K562 (cell line): ENCODE data around the gene FCHSD1. TPM values are rescaled to one million over a fixed set of nuclear protein-coding genes. Genes with fewer than 3 reads are reported as not detected.
A peak's percentile ranks its signal among the peaks of the same experiment; 100 is the strongest.

Experiments
- ARID2 ChIP-seq: fragments of 450-650 bp; IDR thresholded peaks from 2 replicates; pipeline ENCODE4 v1.6.1; 2017; ENCODE audit warnings: antibody characterized with exemption, mild to moderate bottlenecking
- BRF1 ChIP-seq: IDR thresholded peaks from 3 replicates; pipeline ENCODE4 v1.6.1; 2011; ENCODE audit warnings: borderline replicate concordance, mild to moderate bottlenecking; ENCODE audit not compliant: insufficient read length; ENCODE audit errors: extremely low read depth
- CHCHD3 ChIP-seq: fragments of 250-450 bp; sonication (Bioruptor Pico); IDR thresholded peaks from 2 replicates; pipeline ENCODE4 v2.1.2; 2022; ENCODE audit warnings: mild to moderate bottlenecking
- CHD1 ChIP-seq: fragments of 200-600 bp; sonication (generic); IDR thresholded peaks from one replicate; pipeline ENCODE4 v1.6.1; 2012; ENCODE audit warnings: mild to moderate bottlenecking, moderate library complexity, low read length, inconsistent platforms
- DPF2 ChIP-seq: fragments of 450-650 bp; IDR thresholded peaks from 2 replicates; pipeline ENCODE4 v1.6.1; 2016
- GTF2E2 ChIP-seq: fragments of 200-800 bp; sonication (Bioruptor generic); IDR thresholded peaks from 2 replicates; pipeline ENCODE4 v1.6.1; 2016; ENCODE audit warnings: missing genetic modification characterization, missing compliant biosample characterization
- MLLT1 ChIP-seq, 2 experiments: fragments of 450-650 bp; IDR thresholded peaks; 2 replicates each; pipeline ENCODE4 v1.6.1; 2016
- NELFE ChIP-seq: IDR thresholded peaks from 2 replicates; pipeline ENCODE4 v1.6.1; 2011; ENCODE audit warnings: mild to moderate bottlenecking; ENCODE audit not compliant: insufficient read depth, insufficient read length
- RHOXF2B ChIP-seq: fragments of 250-450 bp; sonication (Bioruptor Pico); conservative IDR thresholded peaks from 2 replicates; pipeline ENCODE4 v1.5.1; 2021
- SLC30A9 ChIP-seq: fragments of 250-450 bp; sonication (Bioruptor Pico); IDR thresholded peaks from 2 replicates; pipeline ENCODE4 v1.8.0; 2022; ENCODE audit warnings: mild to moderate bottlenecking, moderate library complexity
- SRSF9 ChIP-seq: fragments of 200-400 bp; formaldehyde crosslinking; IDR thresholded peaks from 2 replicates; pipeline ENCODE4 v1.6.1; 2017; ENCODE audit warnings: low read depth, low read length, borderline replicate concordance
- TCF3 ChIP-seq: sonication (generic); formaldehyde crosslinking; IDR thresholded peaks from 2 replicates; pipeline ENCODE4 v1.4.0; 2020; ENCODE audit warnings: mild to moderate bottlenecking, missing genetic modification reagents
- THRA ChIP-seq: fragments of 450-650 bp; IDR thresholded peaks from 2 replicates; pipeline ENCODE4 v1.6.1; 2017; ENCODE audit warnings: mild to moderate bottlenecking, moderate library complexity
- ZNF23 ChIP-seq: fragments of 250-450 bp; sonication (Bioruptor Pico); IDR thresholded peaks from 2 replicates; pipeline ENCODE4 v1.4.0; 2020; ENCODE audit warnings: mild to moderate bottlenecking
- ZNF324 ChIP-seq: fragments of 250-450 bp; sonication (Bioruptor Pico); IDR thresholded peaks from 2 replicates; pipeline ENCODE4 v1.4.0; 2020; ENCODE audit warnings: mild to moderate bottlenecking
- ZNF436 ChIP-seq: fragments of 250-450, 450-650 bp; sonication (Bioruptor Pico); formaldehyde crosslinking; IDR thresholded peaks from 2 replicates; pipeline ENCODE4 v1.7.0; 2020; ENCODE audit warnings: mild to moderate bottlenecking
- polyA plus RNA-seq, 8 experiments: library from polyadenylated mRNA; depleted of rRNA in 4 of 8; stranded (reverse) in 5 of 8; unstranded in 3 of 8; fragments of >200 nt; fragmentation: Nextera tagmentation in 2 of 8; fragmentation: Illumina TruSeq in 1 of 8; extraction: Ambion mirVana in 2 of 8; extraction: Trizol in 1 of 8; gene quantifications; 2 replicates each; pipeline versions ENCODE4 v1.2.1 to v1.2.3, GENCODE V29; 2011 to 2014; ENCODE audit warnings: inconsistent platforms in 1 of 8, missing spikeins in 1 of 8
- total RNA-seq, 7 experiments: library from RNA; depleted of rRNA in 6 of 7; stranded (reverse); fragments of >200 nt in 6 of 7; fragmentation: Illumina TruSeq in 2 of 7; extraction: Trizol in 2 of 7; gene quantifications; 2 replicates each; pipeline versions ENCODE4 v1.2.1 to v1.2.3, GENCODE V29; 2011 to 2021; ENCODE audit warnings: low replicate concordance in 1 of 7
- TF ChIP-seq, protein P1 (sequence below): fragments of 450-650 bp; formaldehyde crosslinking; IDR thresholded peaks from 2 replicates; pipeline ENCODE4 v1.4.0; 2020; ENCODE audit warnings: mild to moderate bottlenecking, moderate library complexity
- TF ChIP-seq, protein P2 (sequence below): sonication (generic); formaldehyde crosslinking; IDR thresholded peaks from 2 replicates; pipeline ENCODE4 v1.8.1; 2023; ENCODE audit warnings: mild to moderate bottlenecking, missing genetic modification reagents
- TF ChIP-seq, protein P3 (sequence below): fragments of 250-450 bp; sonication (Bioruptor Pico); IDR thresholded peaks from 2 replicates; pipeline ENCODE4 v1.8.0; 2021; ENCODE audit warnings: moderate library complexity, mild to moderate bottlenecking, inconsistent platforms

FCHSD1 gene
- total and polyA plus RNA-seq, 9 of the 15 experiments (the other 6 are each of a cell fraction or from before 2014, with no cell fraction given) = 0.35 to 37.5 (median 13.6) TPM

DNA sequence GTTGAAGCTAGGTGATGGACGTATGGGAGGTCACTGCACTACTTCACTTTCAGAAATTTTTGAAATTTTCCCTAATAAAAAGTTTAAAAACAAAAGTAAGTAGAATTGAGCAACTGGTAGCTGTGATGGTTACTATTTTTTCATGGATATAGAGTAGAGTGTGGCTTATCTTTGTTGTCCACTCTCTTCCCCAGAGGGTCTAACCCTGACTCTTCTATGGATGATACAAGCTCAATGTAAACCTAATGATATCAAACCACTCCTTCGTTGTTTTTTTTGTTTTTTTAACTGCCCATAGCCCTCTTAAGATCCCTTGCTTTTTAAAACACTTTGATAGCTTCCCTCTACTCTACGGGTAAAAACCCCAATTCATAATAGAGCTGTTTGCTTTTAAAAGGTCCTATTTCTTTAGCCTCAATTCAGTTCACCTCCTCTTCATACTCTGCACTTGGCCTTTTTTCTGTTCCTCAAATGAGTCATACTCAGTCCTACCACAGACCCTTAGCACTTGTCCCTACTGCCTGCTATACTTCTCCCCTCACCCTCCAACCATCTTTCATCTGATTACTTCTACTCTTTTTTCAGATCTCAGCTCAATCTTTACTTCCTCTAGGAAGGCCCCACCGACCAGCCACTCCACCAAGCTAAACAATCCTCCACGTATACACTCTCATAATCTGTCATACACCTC is 17.2 kb downstream of the FCHSD1 start (continued):
- TF ChIP-seq, protein P1, sequence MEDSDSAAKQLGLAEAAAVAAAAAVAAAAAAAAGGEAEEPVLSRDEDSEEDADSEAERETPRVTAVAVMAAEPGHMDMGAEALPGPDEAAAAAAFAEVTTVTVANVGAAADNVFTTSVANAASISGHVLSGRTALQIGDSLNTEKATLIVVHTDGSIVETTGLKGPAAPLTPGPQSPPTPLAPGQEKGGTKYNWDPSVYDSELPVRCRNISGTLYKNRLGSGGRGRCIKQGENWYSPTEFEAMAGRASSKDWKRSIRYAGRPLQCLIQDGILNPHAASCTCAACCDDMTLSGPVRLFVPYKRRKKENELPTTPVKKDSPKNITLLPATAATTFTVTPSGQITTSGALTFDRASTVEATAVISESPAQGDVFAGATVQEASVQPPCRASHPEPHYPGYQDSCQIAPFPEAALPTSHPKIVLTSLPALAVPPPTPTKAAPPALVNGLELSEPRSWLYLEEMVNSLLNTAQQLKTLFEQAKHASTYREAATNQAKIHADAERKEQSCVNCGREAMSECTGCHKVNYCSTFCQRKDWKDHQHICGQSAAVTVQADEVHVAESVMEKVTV (CRISPR knock-in tag) = no peak
- TF ChIP-seq BRF1 (no peak), RHOXF2B (CRISPR knock-in tag) (no peak), ZNF23 (CRISPR knock-in tag) (no peak), TCF3 (CRISPR knock-in tag) (peak; percentile 7; the same call in 1 of the 2 replicates), SRSF9 (no peak), THRA (no peak), CHCHD3 (CRISPR knock-in tag) (no peak), GTF2E2 (tag) (no peak), MLLT1 (IDR thresholded peaks at IDR 0.05) (0 out of 4 replicates have a peak, but pooled peaks have one; percentile 19 to 27), CHD1 (no peak), SLC30A9 (CRISPR knock-in tag) (no peak), DPF2 (peak; percentile 74; the same call in 1 of the 2 replicates), ZNF324 (CRISPR knock-in tag) (no peak), NELFE (no peak), ARID2 (no peak), ZNF436 (CRISPR knock-in tag) (no peak)
- TF ChIP-seq, protein P2, sequence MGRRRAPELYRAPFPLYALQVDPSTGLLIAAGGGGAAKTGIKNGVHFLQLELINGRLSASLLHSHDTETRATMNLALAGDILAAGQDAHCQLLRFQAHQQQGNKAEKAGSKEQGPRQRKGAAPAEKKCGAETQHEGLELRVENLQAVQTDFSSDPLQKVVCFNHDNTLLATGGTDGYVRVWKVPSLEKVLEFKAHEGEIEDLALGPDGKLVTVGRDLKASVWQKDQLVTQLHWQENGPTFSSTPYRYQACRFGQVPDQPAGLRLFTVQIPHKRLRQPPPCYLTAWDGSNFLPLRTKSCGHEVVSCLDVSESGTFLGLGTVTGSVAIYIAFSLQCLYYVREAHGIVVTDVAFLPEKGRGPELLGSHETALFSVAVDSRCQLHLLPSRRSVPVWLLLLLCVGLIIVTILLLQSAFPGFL (CRISPR knock-in tag) = no peak
- TF ChIP-seq, protein P3, sequence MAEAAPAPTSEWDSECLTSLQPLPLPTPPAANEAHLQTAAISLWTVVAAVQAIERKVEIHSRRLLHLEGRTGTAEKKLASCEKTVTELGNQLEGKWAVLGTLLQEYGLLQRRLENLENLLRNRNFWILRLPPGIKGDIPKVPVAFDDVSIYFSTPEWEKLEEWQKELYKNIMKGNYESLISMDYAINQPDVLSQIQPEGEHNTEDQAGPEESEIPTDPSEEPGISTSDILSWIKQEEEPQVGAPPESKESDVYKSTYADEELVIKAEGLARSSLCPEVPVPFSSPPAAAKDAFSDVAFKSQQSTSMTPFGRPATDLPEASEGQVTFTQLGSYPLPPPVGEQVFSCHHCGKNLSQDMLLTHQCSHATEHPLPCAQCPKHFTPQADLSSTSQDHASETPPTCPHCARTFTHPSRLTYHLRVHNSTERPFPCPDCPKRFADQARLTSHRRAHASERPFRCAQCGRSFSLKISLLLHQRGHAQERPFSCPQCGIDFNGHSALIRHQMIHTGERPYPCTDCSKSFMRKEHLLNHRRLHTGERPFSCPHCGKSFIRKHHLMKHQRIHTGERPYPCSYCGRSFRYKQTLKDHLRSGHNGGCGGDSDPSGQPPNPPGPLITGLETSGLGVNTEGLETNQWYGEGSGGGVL (CRISPR knock-in tag) = no peak
